Vagina (tissue), 2 donors: ENCODE data around the gene NLRP14. TPM values are rescaled to one million over a fixed set of nuclear protein-coding genes. Genes with fewer than 3 reads are reported as not detected.
A peak's percentile ranks its signal among the peaks of the same experiment; 100 is the strongest.

ENCODE experiments used
- DNase-seq, 2 donors: peaks; one replicate each; pipeline ENCODE4 v3.0.0-alpha.2; 2017; ENCODE audit errors: extremely low spot score in 2 of 2
- H3K27ac ChIP-seq: fragments of 200-600 bp; sonication (generic); one replicate; pipeline ENCODE4 v1.5.1; 2019
- H3K27me3 ChIP-seq: fragments of 200-600 bp; sonication (generic); one replicate; pipeline ENCODE4 v1.5.1; 2019
- H3K36me3 ChIP-seq, 2 donors: fragments of 200-600 bp; sonication (generic); one replicate each; pipeline ENCODE4 v1.5.1; 2017 to 2019
- H3K4me1 ChIP-seq: fragments of 200-600 bp; sonication (generic); one replicate; pipeline ENCODE4 v1.5.1; 2019
- H3K4me3 ChIP-seq, 2 donors: fragments of 200-600 bp; sonication (generic); 1 replicate in 1 of 2; 2 replicates in 1 of 2; pipeline ENCODE4 v1.5.1; 2016 to 2019
- H3K9me3 ChIP-seq: fragments of 200-600 bp; sonication (generic); one replicate; pipeline ENCODE4 v1.5.1; 2019
- CTCF ChIP-seq, 3 experiments: fragments of 450-650 bp in 2 of 3; fragments of 200-600 bp in 1 of 3; sonication (generic) in 1 of 3; IDR thresholded peaks; one replicate each; pipeline ENCODE4 v1.5.1; 2017 to 2019; ENCODE audit warnings: antibody characterized with exemption in 3 of 3, mild to moderate bottlenecking in 2 of 3, moderate library complexity in 2 of 3
- POLR2A ChIP-seq, 2 donors: fragments of 450-650 bp; IDR thresholded peaks; one replicate each; pipeline ENCODE4 v1.6.1; 2017; ENCODE audit warnings: antibody characterized with exemption in 2 of 2, mild to moderate bottlenecking in 2 of 2, moderate library complexity in 2 of 2
- POLR2AphosphoS5 ChIP-seq, 2 donors: sonication (generic); formaldehyde crosslinking; IDR thresholded peaks; one replicate each; pipeline ENCODE4 v1.9.0; 2017; ENCODE audit warnings: antibody characterized with exemption in 2 of 2, mild to moderate bottlenecking in 2 of 2, low read depth in 1 of 2; ENCODE audit not compliant: insufficient read depth in 1 of 2
- intact Hi-C: fragments of 100-400 bp; cut with DNase I; formaldehyde crosslinking; loops from one replicate; pipeline ENCODE4 v1.15.1; 2023
- total RNA-seq: library from RNA; depleted of rRNA; stranded (reverse); fragments of >200 nt; gene quantifications from one replicate; pipeline ENCODE4 v1.2.3, GENCODE V29; 2016

NLRP14 gene
- total RNA-seq, 1 donor from 2014 or later, result not detected

GRCh38 chr11:7016011-7016410 is 4.3 kb upstream of the NLRP14 start:
- intact Hi-C loops, result no loop called here

GRCh38 chr11:7019500-7020182 is 638 bp upstream of the NLRP14 start:
- intact Hi-C loops, result no loop called here
- DNase-seq, result no peak
- H3K9me3 ChIP-seq, result no peaks in the 10 kb centered on the region
- peak overlapping the region; percentile 34 for H3K27ac ChIP-seq
- no peaks in the 10 kb centered on the region for H3K36me3 ChIP-seq
- H3K27me3 ChIP-seq, result no peaks in the 10 kb centered on the region
- peak overlapping the region; percentile 55 to 74 for H3K4me3 ChIP-seq
- TF ChIP-seq POLR2AphosphoS5 (IDR thresholded peaks at IDR 0.05; ENCODE audit: insufficient read depth in 1 of 2, low read depth in 1 of 2) (no peak), CTCF (IDR thresholded peaks at IDR 0.05) (no peak), POLR2A (IDR thresholded peaks at IDR 0.05) (no peak)
- H3K4me1 ChIP-seq, result peaks cover 7% of the 10 kb centered on the region

More at GRCh38 chr11:7016011-7016410, 4.3 kb upstream of the NLRP14 start:
- DNase-seq, result no peak
- no peak overlapping the region for H3K4me3 ChIP-seq
- no peaks in the 10 kb centered on the region for H3K36me3 ChIP-seq
- no peaks in the 10 kb centered on the region for H3K9me3 ChIP-seq
- TF ChIP-seq POLR2AphosphoS5 (IDR thresholded peaks at IDR 0.05; ENCODE audit: insufficient read depth in 1 of 2, low read depth in 1 of 2) (no peak), CTCF (IDR thresholded peaks at IDR 0.05) (no peak), POLR2A (IDR thresholded peaks at IDR 0.05) (no peak)
- no peaks in the 10 kb centered on the region for H3K27me3 ChIP-seq
- no peak overlapping the region for H3K27ac ChIP-seq
- H3K4me1 ChIP-seq, result peaks cover 4% of the 10 kb centered on the region

DNA sequence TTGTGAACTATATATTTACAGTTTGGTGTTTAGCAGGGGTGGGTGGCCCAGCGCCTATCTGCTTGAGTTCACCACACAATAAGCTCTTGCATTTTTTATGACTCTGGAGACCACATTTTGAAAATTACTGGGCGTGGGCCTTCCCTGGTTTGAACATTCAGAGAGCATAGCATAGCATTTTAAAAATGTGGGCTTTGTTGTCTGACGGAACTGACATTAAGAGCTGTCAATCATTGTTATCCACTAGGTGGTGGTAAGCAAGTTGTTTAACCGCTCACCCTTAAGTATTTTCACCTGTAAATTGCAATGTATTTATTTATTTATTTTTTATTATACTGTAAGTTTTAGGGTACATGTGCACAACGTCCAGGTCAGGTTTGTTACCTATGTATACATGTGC is 1.0 kb downstream of the NLRP14 start:
- TF ChIP-seq POLR2A (IDR thresholded peaks at IDR 0.05), result no peak
- TF ChIP-seq POLR2AphosphoS5 (IDR thresholded peaks at IDR 0.05; ENCODE audit: insufficient read depth in 1 of 2, low read depth in 1 of 2), result no peak
- TF ChIP-seq CTCF (IDR thresholded peaks at IDR 0.05), result no peak
- Histone ChIP-seq H3K4me1 (peaks cover 7% of the 10 kb centered on the region), H3K9me3 (no peaks in the 10 kb centered on the region), H3K4me3 (no peak overlapping the region), H3K36me3 (no peaks in the 10 kb centered on the region), H3K27ac (no peak overlapping the region), H3K27me3 (no peaks in the 10 kb centered on the region)
- no peak for DNase-seq
- intact Hi-C loops, result no loop called here

- no peaks in the 10 kb centered on the region for H3K4me1 ChIP-seq
Observed at GRCh38 chr11:7028141-7028540, 7.9 kb downstream of the NLRP14 start.

More at GRCh38 chr11:7028141-7028540, 7.9 kb downstream of the NLRP14 start:
- intact Hi-C loops, result no loop called here
- Histone ChIP-seq H3K9me3 (no peaks in the 10 kb centered on the region), H3K36me3 (no peaks in the 10 kb centered on the region), H3K27ac (no peak overlapping the region), H3K27me3 (no peaks in the 10 kb centered on the region), H3K4me3 (no peak overlapping the region)
- no peak for DNase-seq
- TF ChIP-seq POLR2AphosphoS5 (IDR thresholded peaks at IDR 0.05; ENCODE audit: insufficient read depth in 1 of 2, low read depth in 1 of 2) (no peak), CTCF (IDR thresholded peaks at IDR 0.05) (no peak), POLR2A (IDR thresholded peaks at IDR 0.05) (no peak)
